Esophagus squamous epithelium (tissue), 4 donors: ENCODE results near the gene CYB5B.

Source experiments
- CTCF ChIP-seq, 6 experiments: fragments of 450-650 bp in 4 of 6; fragments of 200-600 bp in 2 of 6; sonication (generic) in 2 of 6; IDR thresholded peaks; one replicate each; pipeline ENCODE4 v1.5.1; 2016 to 2019; ENCODE audit warnings: antibody characterized with exemption in 6 of 6, mild to moderate bottlenecking in 4 of 6, moderate library complexity in 4 of 6
- POLR2A ChIP-seq, 4 donors: fragments of 450-650 bp; IDR thresholded peaks; one replicate each; pipeline ENCODE4 v1.6.1; 2017; ENCODE audit warnings: antibody characterized with exemption in 4 of 4, mild to moderate bottlenecking in 4 of 4, moderate library complexity in 3 of 4

- TF ChIP-seq CTCF (IDR thresholded peaks at IDR 0.05) (no peak), POLR2A (IDR thresholded peaks at IDR 0.05) (no peak)
These were observed 20.1 kb upstream of the CYB5B start for GRCh38 chr16:69404275-69404805.
